ENCODE data around the gene LRRC37B. TPM values are rescaled to one million over a fixed set of nuclear protein-coding genes. Genes with fewer than 3 reads are reported as not detected.
"Not testable (repeated sequence)": the region's sequence is repeated elsewhere in the genome, so short reads cannot be mapped to it uniquely, and the experiment has no call there.

LRRC37B gene
- total RNA-seq, 1 donor from 2014 or later, result 10.1 TPM

GRCh38 chr17:32042266-32042665 is 35.1 kb downstream of the LRRC37B start:
- DNase-seq, result not testable (repeated sequence)

GRCh38 chr17:32045611-32046010 is 38.4 kb downstream of the LRRC37B start:
- DNase-seq, result not testable (repeated sequence)

DNA sequence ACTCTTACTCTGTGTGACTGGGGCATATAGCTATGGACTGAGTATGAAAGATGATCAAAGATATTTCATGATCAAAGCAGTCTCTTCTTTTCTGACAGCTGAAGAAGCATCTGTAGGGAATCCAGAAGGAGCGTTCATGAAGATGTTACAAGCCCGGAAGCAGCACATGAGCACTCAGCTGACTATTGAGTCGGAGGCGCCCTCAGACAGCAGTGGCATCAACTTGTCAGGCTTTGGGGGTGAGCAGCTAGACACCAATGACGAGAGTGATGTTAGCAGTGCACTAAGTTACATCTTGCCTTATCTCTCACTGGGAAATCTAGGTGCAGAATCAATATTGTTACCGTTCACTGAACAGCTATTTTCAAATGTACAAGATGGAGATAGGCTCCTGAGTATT is 40.5 kb downstream of the LRRC37B start:
- DNase-seq, result not testable (repeated sequence)

GRCh38 chr17:32054985-32055384 is 47.8 kb downstream of the LRRC37B start:
- DNase-seq, result not testable (repeated sequence)

DNA sequence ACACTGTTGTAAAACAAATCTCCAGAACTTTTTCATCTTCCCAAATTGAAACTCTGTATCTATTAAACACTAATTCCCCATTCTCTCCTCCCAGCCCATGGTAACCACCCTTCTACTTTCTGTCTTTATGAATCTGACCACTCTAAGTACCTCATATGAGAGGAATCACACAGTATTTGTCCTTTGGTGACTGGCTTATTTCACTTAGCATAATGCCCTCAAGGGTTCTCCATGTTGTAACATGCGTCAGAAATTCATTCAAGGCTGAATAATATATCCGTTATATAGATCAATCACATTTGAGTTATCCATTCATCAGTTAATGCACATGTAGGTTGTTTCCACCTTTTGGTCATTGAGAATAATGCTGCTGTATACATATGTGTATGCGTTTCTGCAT is 48.2 kb downstream of the LRRC37B start:
- DNase-seq, result not testable (repeated sequence)

DNA sequence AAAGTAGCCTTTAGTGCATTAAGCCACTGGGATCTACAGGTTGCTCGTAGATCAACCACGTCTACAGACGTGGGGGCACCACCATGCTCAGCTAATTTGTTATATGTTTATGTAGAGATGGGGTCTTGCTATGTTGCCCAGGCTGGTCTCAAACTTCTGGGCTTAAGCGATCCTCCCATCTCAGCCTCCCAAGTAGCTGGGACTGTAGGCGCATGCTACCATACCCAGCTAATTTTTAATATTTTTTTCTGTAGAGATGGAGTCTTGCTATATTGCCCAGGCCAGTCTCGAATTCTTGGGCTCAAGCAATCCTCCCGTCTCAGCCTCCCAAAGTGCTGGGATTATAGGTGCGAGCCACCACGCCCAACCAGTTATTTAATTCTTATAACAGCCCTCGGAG is 49.3 kb downstream of the LRRC37B start:
- DNase-seq, result not testable (repeated sequence)

DNA sequence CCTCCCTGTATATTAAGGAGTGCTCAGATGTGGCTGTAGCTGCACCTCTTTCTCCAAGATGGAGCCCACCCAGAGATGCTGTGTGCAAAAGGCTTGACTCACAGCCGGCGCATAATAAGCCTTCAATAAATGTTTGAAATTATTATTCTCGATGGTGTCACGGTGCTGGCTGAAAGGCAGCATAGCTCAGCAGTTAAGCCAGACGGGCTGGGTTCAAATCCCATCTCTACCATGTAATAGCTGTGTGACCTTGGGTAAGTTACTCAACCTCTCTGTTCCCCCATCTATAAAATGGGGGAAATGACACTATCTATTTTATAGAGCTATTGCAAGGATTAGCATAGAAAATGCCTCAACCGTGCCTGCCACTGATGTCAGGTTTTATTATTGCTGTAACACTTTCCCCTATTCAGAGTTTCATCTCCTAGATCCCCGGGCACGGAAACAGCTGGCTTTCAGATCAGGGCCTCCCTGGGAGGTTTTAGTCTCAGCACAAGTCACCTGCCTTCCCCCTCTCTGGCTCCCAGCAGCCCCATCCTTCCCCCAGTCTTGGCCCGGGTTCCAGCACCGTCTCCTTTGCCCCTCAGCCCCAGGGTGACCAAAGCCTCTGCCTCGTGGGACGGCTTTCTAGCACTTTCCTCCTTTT is 50.4 kb downstream of the LRRC37B start:
- DNase-seq, result not testable (repeated sequence)

GRCh38 chr17:32060695-32061094 is 53.5 kb downstream of the LRRC37B start:
- not testable (repeated sequence) for DNase-seq

DNA sequence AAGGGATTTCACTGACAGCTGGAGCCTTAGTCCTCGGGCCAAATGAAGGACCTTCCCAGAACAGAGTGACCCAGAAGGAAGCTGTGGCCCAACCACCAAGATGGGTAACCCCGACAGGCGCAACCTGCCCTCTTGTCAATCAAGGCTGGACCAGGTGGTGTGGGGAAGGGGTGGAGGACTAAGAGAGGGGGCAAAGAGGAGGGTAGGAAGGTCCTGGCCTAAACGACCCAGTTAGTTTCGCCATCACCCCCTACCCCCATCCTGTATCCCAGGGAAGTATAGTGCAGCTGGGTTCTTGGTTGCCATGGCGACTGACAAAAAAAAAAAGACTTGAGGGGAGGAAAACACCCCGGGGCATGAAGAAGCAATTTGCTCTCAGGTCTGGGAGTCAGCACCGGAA is 54.7 kb downstream of the LRRC37B start:
- peak; percentile 4 for DNase-seq

DNA sequence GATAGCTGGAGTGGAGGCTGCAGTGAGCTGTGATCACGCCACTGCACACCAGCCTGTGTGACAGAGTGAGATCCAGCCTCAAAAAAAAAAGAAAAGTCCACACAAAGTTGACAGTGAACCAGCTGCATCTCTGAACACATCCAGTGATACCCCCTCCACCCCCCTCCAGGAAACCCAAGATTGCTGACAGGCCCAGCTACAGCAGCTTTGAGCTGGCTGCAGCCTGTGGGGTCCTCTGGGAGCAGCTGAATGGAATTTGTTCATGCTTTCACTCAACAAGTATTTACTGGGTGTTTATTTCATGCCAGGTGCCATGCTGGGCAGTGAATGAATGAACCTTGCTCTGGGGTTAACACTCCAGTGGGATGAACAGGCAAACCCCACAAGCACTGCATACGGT is 56.9 kb downstream of the LRRC37B start:
- DNase-seq, result peak; percentile 10

GRCh38 chr17:32066123-32066680 is 59.0 kb downstream of the LRRC37B start:
- not testable (repeated sequence) for DNase-seq

DNA sequence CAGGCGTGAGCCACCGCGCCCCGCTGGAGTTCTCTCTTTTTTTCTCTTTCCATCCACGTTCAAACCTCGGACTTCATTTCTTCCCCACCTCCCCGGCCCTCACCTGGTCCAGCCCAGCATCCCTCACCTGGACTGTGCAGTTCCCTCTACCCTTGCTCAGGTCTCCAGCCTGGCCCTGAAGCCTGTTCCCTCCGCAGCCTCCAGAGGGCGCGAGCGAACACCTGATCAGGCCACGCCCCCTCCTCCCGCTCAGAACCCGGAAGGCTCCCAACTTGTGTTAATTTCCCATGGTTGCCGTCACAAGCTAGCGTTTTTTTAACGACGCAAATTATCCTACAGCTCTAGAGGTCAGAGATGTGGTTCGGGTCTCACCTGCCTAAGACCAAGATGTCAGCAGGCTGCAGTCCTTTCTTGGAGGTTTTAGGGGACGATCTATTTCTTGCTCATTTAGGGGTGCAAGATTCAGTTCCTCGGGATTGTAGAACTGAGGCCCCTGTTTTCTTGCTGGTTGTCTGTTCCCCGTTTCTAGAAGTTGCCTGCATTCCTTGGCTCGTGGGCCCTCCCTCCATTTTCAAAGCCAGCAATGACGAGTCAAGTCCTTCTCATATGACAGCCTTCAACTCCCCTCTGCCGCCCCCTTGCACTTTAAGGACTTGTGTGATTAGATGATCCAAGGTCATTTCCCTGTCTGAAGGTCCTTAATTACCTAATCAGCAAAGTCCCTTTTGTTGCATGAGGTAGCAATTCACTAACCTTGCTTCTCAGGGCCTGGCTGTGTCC is 59.9 kb downstream of the LRRC37B start:
- DNase-seq, result not testable (repeated sequence)

- not testable (repeated sequence) for DNase-seq
These were observed 61.9 kb downstream of the LRRC37B start for GRCh38 chr17:32069067-32069466.

DNA sequence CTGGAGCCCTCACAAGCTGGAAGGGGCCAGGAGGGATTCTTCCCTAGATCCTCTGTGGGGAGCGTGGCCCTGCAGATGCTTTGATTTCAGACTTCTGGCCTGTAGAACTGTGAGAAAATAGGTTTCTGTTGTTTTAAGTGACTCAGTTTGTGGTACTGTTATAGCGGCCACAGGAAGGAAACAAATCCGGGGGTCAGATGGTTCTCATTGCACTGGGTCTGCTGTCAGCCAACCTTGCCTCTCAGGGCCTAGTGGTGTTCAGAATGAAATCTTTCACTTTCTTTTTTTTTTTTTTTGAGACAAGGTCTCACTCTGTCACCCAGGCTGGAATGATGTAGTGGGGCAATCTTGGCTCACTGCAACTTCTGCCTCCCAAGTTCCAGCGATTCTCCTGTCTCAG is 64.8 kb downstream of the LRRC37B start:
- not testable (repeated sequence) for DNase-seq

DNA sequence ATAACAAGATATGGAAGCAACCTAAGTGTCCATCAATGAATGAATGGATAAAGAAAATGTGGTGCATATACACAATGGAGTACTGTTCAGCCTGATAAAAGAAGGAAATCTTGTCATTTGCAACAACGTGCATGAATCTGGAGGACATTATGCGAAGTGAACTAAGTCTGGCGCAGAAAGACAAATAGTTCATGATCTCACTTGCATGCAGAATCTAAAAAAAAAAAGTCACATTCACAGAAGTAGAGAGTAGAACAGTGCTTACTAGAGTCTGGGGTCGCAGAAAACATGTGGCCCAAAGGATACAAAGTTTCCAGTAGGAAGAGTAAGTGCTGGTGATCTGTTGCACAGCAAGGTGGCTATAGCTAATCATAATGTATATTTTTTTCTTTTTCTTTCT is 65.9 kb downstream of the LRRC37B start:
- DNase-seq, result not testable (repeated sequence)

GRCh38 chr17:32079753-32080152 is 72.6 kb downstream of the LRRC37B start:
- peak; percentile 61 for DNase-seq

DNA sequence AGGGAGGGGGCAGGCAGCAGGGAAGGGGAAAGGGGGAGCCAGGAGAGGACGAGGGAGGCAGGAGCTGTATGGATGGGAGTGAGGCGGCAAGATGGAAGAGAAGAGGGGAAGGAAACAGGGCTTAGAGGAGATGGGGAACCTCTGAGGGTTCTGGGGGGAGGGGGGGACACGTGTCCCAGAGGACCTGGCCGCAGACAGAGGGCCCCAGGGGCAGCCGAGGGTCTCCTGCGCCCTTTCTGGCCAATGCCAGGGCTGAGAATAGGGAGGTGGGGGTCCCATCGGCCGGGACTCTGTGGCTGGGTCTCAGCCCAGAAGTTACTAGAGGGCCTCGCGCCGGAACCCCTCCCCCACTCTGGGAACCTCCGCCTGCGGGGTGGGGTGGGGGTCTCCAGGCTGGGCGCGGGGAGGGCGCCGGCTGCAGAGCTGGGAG is 76.4 kb downstream of the LRRC37B start:
- DNase-seq, result peak; percentile 33

DNA sequence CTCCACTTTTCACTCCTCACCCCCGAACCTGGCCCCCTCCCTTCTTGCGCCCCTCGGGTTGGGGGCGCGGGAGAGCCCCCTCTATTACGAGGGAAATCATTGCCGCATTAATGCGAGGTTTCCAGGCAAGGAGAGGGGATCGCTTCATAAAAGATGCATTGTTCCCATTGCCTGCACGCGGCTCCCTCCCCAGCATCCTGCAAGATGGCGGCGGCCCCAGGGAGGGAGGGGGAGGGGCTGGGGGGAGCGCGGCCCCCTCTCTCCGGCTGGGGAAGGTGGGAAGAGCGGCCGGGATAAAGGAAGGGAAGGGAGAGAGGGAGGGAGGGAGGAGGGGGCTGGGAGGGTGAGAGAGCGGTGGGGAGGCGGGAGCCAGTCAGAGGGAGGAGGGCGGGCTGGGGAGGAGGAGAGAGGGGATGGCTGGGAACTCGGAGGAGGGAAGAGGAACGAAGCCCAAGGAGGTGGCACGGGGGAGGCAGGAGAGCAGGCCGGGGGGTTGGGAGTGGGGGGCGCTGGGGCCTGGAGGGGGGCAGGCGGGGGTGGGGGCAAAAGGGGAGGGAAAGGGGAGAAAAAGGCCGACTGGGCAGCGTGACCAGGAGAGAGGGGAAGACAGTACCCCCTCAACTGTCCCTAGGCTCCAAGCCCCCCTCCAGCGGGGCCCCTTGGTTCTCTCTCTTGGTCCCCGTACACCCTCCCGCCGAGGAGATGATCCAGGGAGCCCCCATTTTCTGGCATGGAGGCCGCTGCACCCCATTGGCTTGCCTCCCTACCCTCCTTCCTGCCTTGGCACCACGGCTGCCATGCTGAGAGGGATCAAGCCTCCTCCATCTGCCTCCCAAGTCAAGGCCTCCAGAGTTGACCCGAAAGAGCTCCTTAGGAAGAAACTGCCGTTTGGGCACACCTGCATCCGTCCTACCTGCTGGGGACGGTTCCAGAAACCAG is 77.1 kb downstream of the LRRC37B start:
- DNase-seq, result peak; percentile 92

GRCh38 chr17:32084942-32085829 is 78.0 kb downstream of the LRRC37B start:
- not testable (repeated sequence) for DNase-seq

GRCh38 chr17:32086833-32087232 is 79.7 kb downstream of the LRRC37B start:
- not testable (repeated sequence) for DNase-seq

- DNase-seq, result not testable (repeated sequence)
These were observed 84.9 kb downstream of the LRRC37B start for GRCh38 chr17:32092062-32092461.

Measured in tongue (tissue), 2 donors.